Karpas-422 (cell line): ENCODE data around the gene GLRX5. TPM values are rescaled to one million over a fixed set of nuclear protein-coding genes. Genes with fewer than 3 reads are reported as not detected.
"Not testable (repeated sequence)": the region's sequence is repeated elsewhere in the genome, so short reads cannot be mapped to it uniquely, and the experiment has no call there.

Source experiments
- DNase-seq: peaks from one replicate; pipeline ENCODE4 v3.0.0-alpha.2; 2015
- H2AFZ ChIP-seq: fragments of 200-600 bp; sonication (generic); 2 replicates; pipeline ENCODE4 v1.6.1; 2014; ENCODE audit warnings: antibody characterized with exemption, low read length, mixed read lengths
- H3K27ac ChIP-seq: fragments of 200-600 bp; sonication (generic); 2 replicates; pipeline ENCODE4 v1.5.1; 2014; ENCODE audit warnings: mild to moderate bottlenecking, low read length, moderate library complexity
- H3K27me3 ChIP-seq: fragments of 200-600 bp; sonication (generic); 2 replicates; pipeline ENCODE4 v1.6.1; 2014; ENCODE audit warnings: low read length, mixed read lengths
- H3K36me3 ChIP-seq: fragments of 200-600 bp; sonication (generic); 2 replicates; pipeline ENCODE4 v1.6.1; 2014; ENCODE audit warnings: low read length, mixed read lengths; ENCODE audit not compliant: insufficient read depth
- H3K4me1 ChIP-seq: fragments of 200-600 bp; sonication (generic); 2 replicates; pipeline ENCODE4 v1.6.1; 2014; ENCODE audit warnings: mild to moderate bottlenecking, low read length, mixed read lengths
- H3K4me2 ChIP-seq: fragments of 200-600 bp; sonication (generic); 2 replicates; pipeline ENCODE4 v1.6.1; 2014; ENCODE audit warnings: low read length, low read depth, mild to moderate bottlenecking; ENCODE audit not compliant: poor library complexity, severe bottlenecking
- H3K4me3 ChIP-seq: fragments of 200-600 bp; sonication (generic); 2 replicates; pipeline ENCODE4 v1.5.1; 2014; ENCODE audit warnings: mild to moderate bottlenecking, antibody characterized with exemption, low read length, mixed read lengths
- H3K79me2 ChIP-seq: fragments of 200-600 bp; sonication (generic); 2 replicates; pipeline ENCODE4 v1.6.1; 2014; ENCODE audit warnings: mild to moderate bottlenecking, low read length, mixed read lengths
- H3K9ac ChIP-seq: fragments of 200-600 bp; sonication (generic); 2 replicates; pipeline ENCODE4 v1.6.0; 2014; ENCODE audit warnings: low read length
- H3K9me2 ChIP-seq: fragments of 200-600 bp; sonication (generic), shearing (Covaris generic); replicated peaks from 2 replicates; pipeline ENCODE4 v1.6.0; 2014; ENCODE audit warnings: mild to moderate bottlenecking, low read length, moderate library complexity; ENCODE audit not compliant: insufficient read depth
- H3K9me3 ChIP-seq: fragments of 300-700, 200-600 bp; sonication (generic); 2 replicates; pipeline ENCODE4 v1.6.1; 2014; ENCODE audit warnings: low read length, mixed read lengths
- H4K20me1 ChIP-seq: fragments of 200-600 bp; sonication (generic); 2 replicates; pipeline ENCODE4 v1.6.1; 2014; ENCODE audit warnings: mild to moderate bottlenecking, antibody characterized with exemption, low read length, low read depth; ENCODE audit not compliant: insufficient read depth
- total RNA-seq: library from RNA; depleted of rRNA; stranded (reverse); fragments of >200 nt; shearing (Covaris generic); gene quantifications from 2 replicates; pipeline ENCODE4 v1.2.3, GENCODE V29; 2014; ENCODE audit warnings: low replicate concordance

GLRX5 gene
- total RNA-seq, 1 experiment from 2014 or later: 74.6 TPM

DNA sequence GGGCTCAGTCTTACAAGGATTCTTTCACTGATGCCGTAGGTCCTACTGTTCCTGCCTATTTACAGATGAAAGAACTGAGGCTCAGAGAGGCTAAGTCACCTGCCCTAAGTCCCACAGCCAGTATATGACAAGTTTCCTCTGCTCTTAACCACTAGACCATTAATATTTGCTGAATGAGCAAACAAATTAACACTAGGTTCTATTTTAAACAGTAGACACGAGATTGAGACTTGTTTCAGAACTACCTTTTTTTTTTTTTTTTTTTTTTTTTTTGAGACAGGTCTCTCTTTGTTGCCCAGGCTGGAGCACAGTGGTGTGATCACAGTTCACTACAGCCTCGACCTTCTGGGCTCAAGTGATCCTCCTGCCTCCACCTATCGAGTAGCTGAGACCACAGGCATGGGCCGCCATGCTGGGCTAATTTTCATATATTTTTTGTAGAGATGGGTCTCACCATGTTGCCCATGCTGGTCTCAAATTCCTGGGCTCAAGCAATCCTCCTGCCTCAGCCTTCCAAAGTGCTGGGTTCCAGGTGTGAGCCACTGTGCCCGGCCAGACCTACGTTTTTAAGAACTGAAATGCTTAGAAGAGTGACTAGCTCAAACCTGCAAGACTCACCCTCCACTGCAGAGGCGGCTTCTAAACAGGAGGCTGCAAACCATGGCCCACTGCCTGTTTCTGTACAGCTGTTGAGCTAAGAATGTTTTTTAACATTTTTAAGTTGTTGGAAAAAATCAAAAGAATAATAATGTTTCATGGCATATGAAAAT is 31.3 kb upstream of the GLRX5 start:
- no peak for DNase-seq
- no peaks in the 10 kb centered on the region for H3K9me2 ChIP-seq
- H3K9ac ChIP-seq: no peak overlapping the region
- H3K27me3 ChIP-seq: no peaks in the 10 kb centered on the region
- no peaks in the 10 kb centered on the region for H3K36me3 ChIP-seq
- H3K27ac ChIP-seq: no peak overlapping the region
- H3K4me1 ChIP-seq: peaks cover 22% of the 10 kb centered on the region
- H3K9me3 ChIP-seq: no peaks in the 10 kb centered on the region
- no peaks in the 10 kb centered on the region for H4K20me1 ChIP-seq
- no peak overlapping the region for H3K4me3 ChIP-seq
- H2AFZ ChIP-seq: no peak overlapping the region
- no peak overlapping the region for H3K4me2 ChIP-seq
- no peaks in the 10 kb centered on the region for H3K79me2 ChIP-seq

DNA sequence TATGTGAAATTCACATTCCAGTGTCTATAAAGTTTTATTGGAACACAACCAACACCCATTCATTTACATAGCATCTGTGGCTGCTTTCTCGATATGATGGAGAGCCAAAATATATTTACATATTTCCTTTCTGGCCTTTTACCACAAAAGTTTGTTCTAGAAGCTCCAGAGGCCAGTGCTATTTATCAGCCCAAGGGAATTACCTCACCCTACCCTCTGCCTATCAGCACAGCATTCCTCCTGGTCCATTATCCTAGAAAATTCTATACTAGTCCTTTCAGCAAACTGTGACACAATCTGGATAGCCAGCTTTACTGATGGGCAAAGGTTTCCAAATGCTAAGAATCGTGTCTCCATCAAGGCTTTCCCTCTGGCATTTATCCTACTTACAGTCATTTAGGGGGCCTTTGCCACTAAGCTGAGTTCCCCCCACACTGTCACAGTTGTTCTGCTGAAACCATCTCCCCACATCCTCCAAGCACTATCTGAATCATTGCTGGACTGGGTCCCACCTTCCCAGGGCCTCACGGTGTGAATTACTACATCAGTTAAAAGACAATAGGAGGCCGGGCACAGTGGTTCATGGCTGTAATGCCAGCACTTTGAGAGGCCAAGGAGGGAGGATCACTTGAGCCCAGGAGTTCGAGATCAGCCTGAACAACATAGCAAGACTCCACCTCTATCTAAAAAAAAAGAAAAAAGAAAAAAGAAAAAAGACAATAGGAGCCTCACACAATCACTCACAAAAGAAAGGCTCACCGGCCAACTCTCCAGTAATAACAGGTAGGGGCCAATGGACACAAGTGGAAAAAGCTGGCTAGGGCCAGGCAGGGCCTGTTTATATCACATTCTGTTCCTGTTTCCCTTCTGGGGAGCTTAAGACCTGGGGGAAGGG is 30.5 kb upstream of the GLRX5 start:
- Histone ChIP-seq H3K4me3 (no peak overlapping the region), H2AFZ (no peak overlapping the region), H4K20me1 (0 out of 2 replicates have a peak, but pooled peaks cover 1% of the 10 kb centered on the region), H3K36me3 (no peaks in the 10 kb centered on the region), H3K27ac (no peak overlapping the region), H3K9me2 (no peaks in the 10 kb centered on the region), H3K4me2 (no peak overlapping the region), H3K27me3 (no peaks in the 10 kb centered on the region), H3K4me1 (peaks cover 22% of the 10 kb centered on the region), H3K9ac (no peak overlapping the region), H3K9me3 (no peaks in the 10 kb centered on the region), H3K79me2 (no peaks in the 10 kb centered on the region)
- DNase-seq: no peak

DNA sequence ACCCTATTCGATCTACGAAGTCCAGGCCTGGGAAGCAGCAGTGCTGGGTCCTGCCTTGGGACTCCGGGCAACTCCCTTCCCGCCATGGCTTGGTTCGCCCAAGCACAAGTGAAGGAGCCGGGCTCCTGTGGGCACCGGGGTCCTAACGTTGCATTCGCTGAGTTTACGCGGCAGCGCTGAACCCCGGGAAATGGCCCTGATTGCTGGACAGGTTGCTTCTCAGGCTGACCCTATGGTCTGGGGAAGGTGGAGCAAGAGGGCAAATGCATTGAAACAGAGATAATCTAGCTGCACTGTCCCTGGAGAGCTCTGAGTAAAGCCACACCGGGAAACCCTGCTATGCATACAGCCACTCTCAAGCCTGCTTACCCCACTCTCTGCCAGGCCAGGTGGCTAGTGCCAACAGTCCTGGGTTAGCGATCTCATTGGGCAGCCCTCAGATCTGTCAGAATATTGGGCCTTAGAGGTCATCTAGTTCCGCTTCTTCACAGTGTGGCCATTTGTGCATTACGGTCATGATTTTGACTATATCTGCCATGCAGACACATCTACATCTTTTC is 29.7 kb upstream of the GLRX5 start:
- no peak overlapping the region for H3K9ac ChIP-seq
- DNase-seq: no peak
- H3K9me2 ChIP-seq: no peaks in the 10 kb centered on the region
- no peaks in the 10 kb centered on the region for H3K79me2 ChIP-seq
- H3K9me3 ChIP-seq: no peaks in the 10 kb centered on the region
- peaks cover 21% of the 10 kb centered on the region for H3K4me1 ChIP-seq
- H3K4me2 ChIP-seq: no peak overlapping the region
- no peaks in the 10 kb centered on the region for H3K36me3 ChIP-seq
- no peak overlapping the region for H3K27ac ChIP-seq
- no peak overlapping the region for H2AFZ ChIP-seq
- H3K27me3 ChIP-seq: no peaks in the 10 kb centered on the region
- 0 out of 2 replicates have a peak, but pooled peaks cover 4% of the 10 kb centered on the region for H4K20me1 ChIP-seq
- no peak overlapping the region for H3K4me3 ChIP-seq

DNA sequence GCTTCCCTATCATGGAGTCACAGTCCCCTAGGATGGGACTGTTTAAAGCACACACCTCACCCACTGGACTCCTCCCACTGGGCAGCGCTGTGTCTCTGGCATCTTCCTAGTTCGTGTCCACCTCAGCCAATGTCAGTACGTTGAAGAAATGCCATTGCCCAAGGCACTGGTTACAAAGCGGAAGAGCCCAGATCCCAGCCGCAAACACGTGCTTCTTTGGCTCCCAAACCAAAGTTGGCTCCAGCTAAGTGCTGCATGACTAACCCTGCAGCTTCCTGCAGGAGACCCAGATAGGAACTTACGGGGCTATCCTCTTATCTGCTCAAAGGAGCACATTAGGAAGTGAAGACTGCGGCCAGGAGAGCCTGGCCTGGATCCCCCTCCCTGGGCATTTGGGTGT is 27.7 kb upstream of the GLRX5 start:
- no peaks in the 10 kb centered on the region for H3K79me2 ChIP-seq

DNA sequence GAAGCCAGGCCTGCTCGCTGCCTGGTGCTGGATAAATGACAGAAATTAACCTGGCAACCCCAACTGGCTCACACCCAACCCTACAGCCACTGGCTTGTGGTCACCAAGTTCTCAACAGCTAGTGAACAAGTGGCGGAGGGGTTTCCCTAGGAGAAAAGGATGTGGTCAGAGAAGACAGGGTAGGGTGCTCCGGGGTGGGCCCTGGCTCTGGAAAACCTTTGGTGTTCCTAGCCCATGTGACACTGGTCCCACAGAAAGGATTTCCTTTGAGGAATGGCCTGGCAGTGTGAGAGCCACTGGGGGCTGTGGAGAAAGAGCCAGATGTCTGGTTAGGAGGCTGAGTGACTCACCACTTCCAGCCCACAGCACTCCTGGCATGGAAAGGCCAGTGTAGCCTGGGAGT is 27.1 kb upstream of the GLRX5 start:
- no peak for DNase-seq
- H3K4me1 ChIP-seq: peaks cover 9% of the 10 kb centered on the region
- no peak overlapping the region for H3K27ac ChIP-seq
- no peaks in the 10 kb centered on the region for H3K36me3 ChIP-seq
- H3K9me3 ChIP-seq: no peaks in the 10 kb centered on the region
- H3K79me2 ChIP-seq: no peaks in the 10 kb centered on the region
- H3K9me2 ChIP-seq: no peaks in the 10 kb centered on the region
- H3K27me3 ChIP-seq: no peaks in the 10 kb centered on the region
- H3K9ac ChIP-seq: no peak overlapping the region
- H4K20me1 ChIP-seq: 0 out of 2 replicates have a peak, but pooled peaks cover 4% of the 10 kb centered on the region
- H3K4me2 ChIP-seq: no peak overlapping the region
- no peak overlapping the region for H2AFZ ChIP-seq
- no peak overlapping the region for H3K4me3 ChIP-seq

More for the DNA sequence above, 27.7 kb upstream of the GLRX5 start:
- Histone ChIP-seq H3K36me3 (no peaks in the 10 kb centered on the region), H3K9ac (no peak overlapping the region), H2AFZ (no peak overlapping the region), H3K4me1 (peaks cover 9% of the 10 kb centered on the region), H3K9me3 (no peaks in the 10 kb centered on the region), H3K4me3 (no peak overlapping the region), H3K27ac (no peak overlapping the region), H3K9me2 (no peaks in the 10 kb centered on the region), H3K27me3 (no peaks in the 10 kb centered on the region), H4K20me1 (0 out of 2 replicates have a peak, but pooled peaks cover 4% of the 10 kb centered on the region), H3K4me2 (no peak overlapping the region)
- no peak for DNase-seq

DNA sequence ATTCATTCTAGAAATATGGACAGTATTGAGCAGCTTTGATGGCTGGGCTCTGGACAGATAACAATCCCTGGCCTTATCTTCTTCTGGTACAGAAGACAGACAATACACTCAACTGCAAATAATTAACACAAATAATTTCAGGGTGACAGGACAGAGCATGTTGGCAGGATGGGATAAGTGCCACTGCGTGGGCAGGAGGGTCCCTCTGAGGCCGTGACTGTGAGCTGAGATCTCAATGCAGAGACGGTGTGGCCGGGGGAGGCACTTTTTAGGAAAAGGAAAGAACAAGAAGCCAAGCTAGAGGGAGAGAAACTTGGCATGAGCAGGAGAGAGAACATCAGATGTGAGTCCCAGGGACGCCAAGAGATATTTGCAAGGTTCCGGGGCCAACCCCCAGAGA is 26.5 kb upstream of the GLRX5 start:
- H4K20me1 ChIP-seq: 0 out of 2 replicates have a peak, but pooled peaks cover 4% of the 10 kb centered on the region
- no peaks in the 10 kb centered on the region for H3K79me2 ChIP-seq
- no peak for DNase-seq
- H3K4me2 ChIP-seq: no peak overlapping the region
- H3K27ac ChIP-seq: no peak overlapping the region
- H3K4me3 ChIP-seq: no peak overlapping the region
- no peaks in the 10 kb centered on the region for H3K27me3 ChIP-seq
- H2AFZ ChIP-seq: no peak overlapping the region
- H3K9me3 ChIP-seq: no peaks in the 10 kb centered on the region
- no peak overlapping the region for H3K9ac ChIP-seq
- H3K36me3 ChIP-seq: no peaks in the 10 kb centered on the region
- H3K9me2 ChIP-seq: no peaks in the 10 kb centered on the region
- H3K4me1 ChIP-seq: peaks cover 5% of the 10 kb centered on the region

DNA sequence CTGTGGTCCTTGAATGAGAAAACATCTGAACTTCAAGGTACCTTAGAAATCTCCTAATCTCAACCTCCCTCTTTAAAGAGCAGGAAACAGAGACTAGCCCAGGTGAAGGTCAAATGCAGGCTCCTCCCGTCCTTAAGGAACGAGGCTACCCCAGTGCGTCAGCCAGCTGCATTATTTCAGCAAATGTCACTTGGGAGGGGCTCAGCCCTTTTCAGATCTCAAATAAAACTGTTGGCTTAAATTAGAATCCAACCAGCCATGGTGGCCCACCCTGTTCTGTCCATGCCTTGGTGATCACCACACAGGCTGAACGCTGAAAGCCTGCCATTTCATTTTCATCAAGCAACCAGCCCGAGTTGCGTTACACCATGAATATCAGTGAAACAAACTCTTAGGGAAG is 25.4 kb upstream of the GLRX5 start:
- H3K4me2 ChIP-seq: no peak overlapping the region
- H3K36me3 ChIP-seq: no peaks in the 10 kb centered on the region
- no peaks in the 10 kb centered on the region for H3K4me1 ChIP-seq
- H3K27me3 ChIP-seq: no peaks in the 10 kb centered on the region
- no peaks in the 10 kb centered on the region for H3K9me3 ChIP-seq
- H3K79me2 ChIP-seq: no peaks in the 10 kb centered on the region
- H3K9me2 ChIP-seq: no peaks in the 10 kb centered on the region
- no peak overlapping the region for H2AFZ ChIP-seq
- DNase-seq: no peak
- H3K27ac ChIP-seq: no peak overlapping the region
- H3K9ac ChIP-seq: no peak overlapping the region
- H3K4me3 ChIP-seq: no peak overlapping the region
- H4K20me1 ChIP-seq: 0 out of 2 replicates have a peak, but pooled peaks cover 4% of the 10 kb centered on the region

DNA sequence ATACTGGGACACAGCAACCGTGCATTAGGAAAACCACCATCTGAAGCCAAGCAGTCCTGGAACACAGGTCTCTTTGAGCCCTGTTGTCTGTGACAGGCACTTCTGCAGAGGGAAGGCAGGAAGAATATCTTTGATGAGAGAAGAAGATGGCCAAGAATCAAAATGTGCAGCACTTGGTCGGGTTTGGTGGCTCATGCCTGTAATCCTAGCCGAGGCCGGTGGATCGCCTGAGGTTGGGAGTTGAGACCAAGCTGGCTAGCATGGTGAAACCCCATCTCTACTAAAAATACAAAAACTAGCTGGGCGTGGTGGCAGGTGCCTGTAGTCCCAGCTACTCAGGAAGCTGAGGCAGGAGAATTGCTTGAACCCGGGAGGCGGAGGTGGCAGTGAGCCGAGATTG is 24.5 kb upstream of the GLRX5 start:
- not testable (repeated sequence) for H3K4me3 ChIP-seq, H3K79me2 ChIP-seq, H2AFZ ChIP-seq, H3K9ac ChIP-seq, H3K9me2 ChIP-seq, H3K27me3 ChIP-seq, H4K20me1 ChIP-seq, H3K27ac ChIP-seq, DNase-seq, H3K4me1 ChIP-seq, H3K9me3 ChIP-seq, H3K36me3 ChIP-seq, H3K4me2 ChIP-seq
